T-helper 1 cell treated with Interleukin-12 subunit alpha and Interleukin-12 subunit beta and Interleukin-4 antibody, amounts not matched to agents 30 μg/mL and 1 μg/mL, for 36 hours (primary cell): ENCODE data around the gene CCDC73.

ENCODE experiments used
- H3K27ac Mint-ChIP-seq: one replicate; pipeline ENCODE4 v1.8.0; 2021; ENCODE audit warnings: mild to moderate bottlenecking, mixed read lengths
- H3K27me3 Mint-ChIP-seq: one replicate; pipeline ENCODE4 v1.8.0; 2021; ENCODE audit warnings: low read depth, mixed read lengths
- H3K36me3 Mint-ChIP-seq: one replicate; pipeline ENCODE4 v1.8.0; 2021; ENCODE audit warnings: low read depth, mixed read lengths
- H3K4me1 Mint-ChIP-seq: one replicate; pipeline ENCODE4 v1.8.0; 2021; ENCODE audit warnings: low read depth, mixed read lengths
- H3K4me3 Mint-ChIP-seq: one replicate; pipeline ENCODE4 v1.8.0; 2021; ENCODE audit warnings: mild to moderate bottlenecking, moderate library complexity, mixed read lengths
- H3K9me3 Mint-ChIP-seq: one replicate; pipeline ENCODE4 v1.8.0; 2021; ENCODE audit warnings: mixed read lengths

CCDC73 gene

GRCh38 chr11:32705309-32706033 is 89.0 kb downstream of the CCDC73 start:
- no peaks in the 10 kb centered on the region for H3K9me3 Mint-ChIP-seq
- no peaks in the 10 kb centered on the region for H3K36me3 Mint-ChIP-seq
- H3K4me1 Mint-ChIP-seq: no peaks in the 10 kb centered on the region
- no peak overlapping the region for H3K4me3 Mint-ChIP-seq
- no peak overlapping the region for H3K27ac Mint-ChIP-seq
- no peaks in the 10 kb centered on the region for H3K27me3 Mint-ChIP-seq

- no peak overlapping the region for H3K27ac Mint-ChIP-seq
- no peaks in the 10 kb centered on the region for H3K9me3 Mint-ChIP-seq
- H3K27me3 Mint-ChIP-seq: no peaks in the 10 kb centered on the region
- H3K4me3 Mint-ChIP-seq: no peak overlapping the region
- H3K36me3 Mint-ChIP-seq: no peaks in the 10 kb centered on the region
- no peaks in the 10 kb centered on the region for H3K4me1 Mint-ChIP-seq
Observed at GRCh38 chr11:32704775-32705174, 89.7 kb downstream of the CCDC73 start.

- Mint-ChIP-seq H3K36me3 (no peaks in the 10 kb centered on the region), H3K4me1 (no peaks in the 10 kb centered on the region), H3K27me3 (peaks cover 3% of the 10 kb centered on the region), H3K9me3 (no peaks in the 10 kb centered on the region), H3K27ac (no peak overlapping the region), H3K4me3 (no peak overlapping the region)
Observed at GRCh38 chr11:32704261-32704660, 90.2 kb downstream of the CCDC73 start.

GRCh38 chr11:32701616-32702015 is 92.8 kb downstream of the CCDC73 start:
- H3K36me3 Mint-ChIP-seq: no peaks in the 10 kb centered on the region
- H3K4me3 Mint-ChIP-seq: no peak overlapping the region
- no peaks in the 10 kb centered on the region for H3K4me1 Mint-ChIP-seq
- peaks cover 3% of the 10 kb centered on the region for H3K27me3 Mint-ChIP-seq
- H3K27ac Mint-ChIP-seq: no peak overlapping the region
- H3K9me3 Mint-ChIP-seq: no peaks in the 10 kb centered on the region

- Mint-ChIP-seq H3K9me3 (no peaks in the 10 kb centered on the region), H3K27me3 (peaks cover 3% of the 10 kb centered on the region), H3K27ac (no peak overlapping the region), H3K36me3 (no peaks in the 10 kb centered on the region), H3K4me3 (no peak overlapping the region), H3K4me1 (no peaks in the 10 kb centered on the region)
Observed at GRCh38 chr11:32698579-32698978, 95.9 kb downstream of the CCDC73 start.

- Mint-ChIP-seq H3K4me3 (no peak overlapping the region), H3K36me3 (no peaks in the 10 kb centered on the region), H3K9me3 (no peaks in the 10 kb centered on the region), H3K4me1 (no peaks in the 10 kb centered on the region), H3K27ac (no peak overlapping the region), H3K27me3 (peaks cover 3% of the 10 kb centered on the region)
Observed at GRCh38 chr11:32671051-32671450, 123.4 kb downstream of the CCDC73 start.

- Mint-ChIP-seq H3K9me3 (peaks cover 6% of the 10 kb centered on the region), H3K4me1 (no peaks in the 10 kb centered on the region), H3K36me3 (no peaks in the 10 kb centered on the region), H3K27me3 (peaks cover 5% of the 10 kb centered on the region), H3K4me3 (no peak overlapping the region), H3K27ac (no peak overlapping the region)
Observed at GRCh38 chr11:32659672-32660071, 134.8 kb downstream of the CCDC73 start.

- Mint-ChIP-seq H3K36me3 (no peaks in the 10 kb centered on the region), H3K4me1 (no peaks in the 10 kb centered on the region), H3K9me3 (peaks cover 4% of the 10 kb centered on the region), H3K27me3 (peaks cover 5% of the 10 kb centered on the region), H3K27ac (no peak overlapping the region), H3K4me3 (no peak overlapping the region)
Observed at GRCh38 chr11:32658639-32659406, 135.6 kb downstream of the CCDC73 start.

GRCh38 chr11:32643526-32643925 is 150.9 kb downstream of the CCDC73 start:
- Mint-ChIP-seq H3K4me1 (no peaks in the 10 kb centered on the region), H3K9me3 (no peaks in the 10 kb centered on the region), H3K27me3 (no peaks in the 10 kb centered on the region), H3K27ac (no peak overlapping the region), H3K4me3 (no peak overlapping the region), H3K36me3 (no peaks in the 10 kb centered on the region)

- no peaks in the 10 kb centered on the region for H3K36me3 Mint-ChIP-seq
Observed at GRCh38 chr11:32641361-32641760, 153.1 kb downstream of the CCDC73 start.

GRCh38 chr11:32635819-32636218 is 158.6 kb downstream of the CCDC73 start:
- Mint-ChIP-seq H3K4me3 (no peak overlapping the region), H3K4me1 (no peaks in the 10 kb centered on the region), H3K27me3 (peaks cover 4% of the 10 kb centered on the region), H3K27ac (no peak overlapping the region), H3K36me3 (no peaks in the 10 kb centered on the region), H3K9me3 (no peaks in the 10 kb centered on the region)

More at GRCh38 chr11:32641361-32641760, 153.1 kb downstream of the CCDC73 start:
- Mint-ChIP-seq H3K9me3 (no peaks in the 10 kb centered on the region), H3K4me3 (no peak overlapping the region), H3K27ac (no peak overlapping the region), H3K4me1 (no peaks in the 10 kb centered on the region), H3K27me3 (no peaks in the 10 kb centered on the region)

GRCh38 chr11:32630844-32631243 is 163.6 kb downstream of the CCDC73 start:
- Mint-ChIP-seq H3K4me3 (no peak overlapping the region), H3K36me3 (no peaks in the 10 kb centered on the region), H3K27ac (no peak overlapping the region), H3K9me3 (no peaks in the 10 kb centered on the region), H3K27me3 (peaks cover 4% of the 10 kb centered on the region), H3K4me1 (no peaks in the 10 kb centered on the region)

- H3K36me3 Mint-ChIP-seq: no peaks in the 10 kb centered on the region
Observed at GRCh38 chr11:32616903-32617302, 177.6 kb downstream of the CCDC73 start.

GRCh38 chr11:32615422-32615821 is 179.0 kb downstream of the CCDC73 start:
- H3K9me3 Mint-ChIP-seq: peaks cover 3% of the 10 kb centered on the region

More at GRCh38 chr11:32616903-32617302, 177.6 kb downstream of the CCDC73 start:
- H3K27ac Mint-ChIP-seq: no peak overlapping the region
- H3K9me3 Mint-ChIP-seq: peaks cover 3% of the 10 kb centered on the region
- no peaks in the 10 kb centered on the region for H3K4me1 Mint-ChIP-seq
- H3K4me3 Mint-ChIP-seq: no peak overlapping the region
- H3K27me3 Mint-ChIP-seq: no peaks in the 10 kb centered on the region

GRCh38 chr11:32613500-32614151 is 180.8 kb downstream of the CCDC73 start:
- H3K4me1 Mint-ChIP-seq: no peaks in the 10 kb centered on the region
- H3K27ac Mint-ChIP-seq: no peak overlapping the region
- H3K4me3 Mint-ChIP-seq: no peak overlapping the region
- peaks cover 6% of the 10 kb centered on the region for H3K36me3 Mint-ChIP-seq
- no peaks in the 10 kb centered on the region for H3K27me3 Mint-ChIP-seq
- H3K9me3 Mint-ChIP-seq: peaks cover 8% of the 10 kb centered on the region

More at GRCh38 chr11:32615422-32615821, 179.0 kb downstream of the CCDC73 start:
- Mint-ChIP-seq H3K27ac (no peak overlapping the region), H3K36me3 (no peaks in the 10 kb centered on the region), H3K4me3 (no peak overlapping the region), H3K27me3 (no peaks in the 10 kb centered on the region), H3K4me1 (no peaks in the 10 kb centered on the region)
